Urinary bladder (tissue), 4 donors: ENCODE measurements around the gene LPAR3. TPM values are rescaled to one million over a fixed set of nuclear protein-coding genes. Genes with fewer than 3 reads are reported as not detected.

Experiments used
- DNase-seq: peaks from one replicate; pipeline ENCODE4 v3.0.0-alpha.2; 2015; ENCODE audit errors: extremely low spot score
- H3K27ac ChIP-seq: one replicate; pipeline ENCODE4 v1.5.1; 2013; ENCODE audit warnings: low read depth, mild to moderate bottlenecking, moderate library complexity
- H3K36me3 ChIP-seq: one replicate; pipeline ENCODE4 v1.6.1; 2013; ENCODE audit warnings: mild to moderate bottlenecking, moderate library complexity; ENCODE audit not compliant: insufficient read depth
- H3K4me1 ChIP-seq: one replicate; pipeline ENCODE4 v1.6.1; 2013; ENCODE audit warnings: mild to moderate bottlenecking, moderate library complexity; ENCODE audit not compliant: insufficient read depth
- H3K4me3 ChIP-seq: one replicate; pipeline ENCODE4 v1.5.1; 2013; ENCODE audit warnings: low read depth, low read length
- WGBS: extraction: QIAGEN DNeasy Blood & Tissue Kit; methylation state at CpG from one replicate; pipeline ENCODE4 v1.1.7; 2013; 5-methylcytosine and 5-hydroxymethylcytosine counted together
- polyA plus RNA-seq: library from polyadenylated mRNA; stranded (reverse); fragments of 200-250 nt; gene quantifications from one replicate; pipeline ENCODE4 v1.2.3, GENCODE V29; 2013
- total RNA-seq: library from RNA; depleted of rRNA; stranded (reverse); fragments of >200 nt; gene quantifications from one replicate; pipeline ENCODE4 v1.2.3, GENCODE V29; 2014
- donor health status: healthy with polysubstance abuse.
- donor health status: healthy.

LPAR3 gene
- total and polyA plus RNA-seq, 2 donors, result 1.6 to 12.8 TPM

- no peak for DNase-seq
These were observed 33.1 kb downstream of the LPAR3 start for GRCh38 chr1:84859866-84860265.

DNA sequence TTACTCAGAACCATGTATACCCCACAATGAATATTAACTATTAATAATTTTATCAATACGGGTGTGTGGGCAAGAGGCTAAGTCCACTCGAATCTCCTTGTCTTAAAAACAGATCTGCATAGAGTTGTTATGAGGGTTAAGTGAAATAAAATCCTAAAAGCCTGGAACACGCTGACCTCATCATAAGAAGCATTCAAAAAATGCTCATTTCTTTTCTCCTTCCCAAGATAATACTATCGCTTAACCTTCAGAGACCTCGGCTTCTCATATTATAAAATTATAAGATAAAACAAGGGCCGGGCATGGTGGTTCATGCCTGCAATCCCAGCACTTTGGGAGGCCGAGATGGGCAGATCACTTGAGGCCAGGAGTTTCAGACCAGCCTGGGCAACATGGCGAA is 35.1 kb downstream of the LPAR3 start:
- no peak for DNase-seq
- H3K36me3 ChIP-seq, result no peaks in the 10 kb centered on the region
- 85% methylated on average over 8 of the region's 8 CpGs for whole genome bisulfite sequencing

More at GRCh38 chr1:84859866-84860265, 33.1 kb downstream of the LPAR3 start:
- 74% methylated on average over 4 of the region's 4 CpGs for whole genome bisulfite sequencing
- no peak overlapping the region for H3K27ac ChIP-seq
- no peak overlapping the region for H3K4me3 ChIP-seq
- no peaks in the 10 kb centered on the region for H3K36me3 ChIP-seq
- H3K4me1 ChIP-seq, result peaks cover under 1% of the 10 kb centered on the region

GRCh38 chr1:84856726-84857270 is 36.2 kb downstream of the LPAR3 start:
- WGBS, result 80% methylated on average over 2 of the region's 2 CpGs
- no peak overlapping the region for H3K27ac ChIP-seq
- no peaks in the 10 kb centered on the region for H3K36me3 ChIP-seq
- peaks cover 3% of the 10 kb centered on the region for H3K4me1 ChIP-seq
- DNase-seq, result no peak
- H3K4me3 ChIP-seq, result no peak overlapping the region

More for the DNA sequence above, 35.1 kb downstream of the LPAR3 start:
- peaks cover 3% of the 10 kb centered on the region for H3K4me1 ChIP-seq
- H3K27ac ChIP-seq, result no peak overlapping the region
- H3K4me3 ChIP-seq, result no peak overlapping the region

DNA sequence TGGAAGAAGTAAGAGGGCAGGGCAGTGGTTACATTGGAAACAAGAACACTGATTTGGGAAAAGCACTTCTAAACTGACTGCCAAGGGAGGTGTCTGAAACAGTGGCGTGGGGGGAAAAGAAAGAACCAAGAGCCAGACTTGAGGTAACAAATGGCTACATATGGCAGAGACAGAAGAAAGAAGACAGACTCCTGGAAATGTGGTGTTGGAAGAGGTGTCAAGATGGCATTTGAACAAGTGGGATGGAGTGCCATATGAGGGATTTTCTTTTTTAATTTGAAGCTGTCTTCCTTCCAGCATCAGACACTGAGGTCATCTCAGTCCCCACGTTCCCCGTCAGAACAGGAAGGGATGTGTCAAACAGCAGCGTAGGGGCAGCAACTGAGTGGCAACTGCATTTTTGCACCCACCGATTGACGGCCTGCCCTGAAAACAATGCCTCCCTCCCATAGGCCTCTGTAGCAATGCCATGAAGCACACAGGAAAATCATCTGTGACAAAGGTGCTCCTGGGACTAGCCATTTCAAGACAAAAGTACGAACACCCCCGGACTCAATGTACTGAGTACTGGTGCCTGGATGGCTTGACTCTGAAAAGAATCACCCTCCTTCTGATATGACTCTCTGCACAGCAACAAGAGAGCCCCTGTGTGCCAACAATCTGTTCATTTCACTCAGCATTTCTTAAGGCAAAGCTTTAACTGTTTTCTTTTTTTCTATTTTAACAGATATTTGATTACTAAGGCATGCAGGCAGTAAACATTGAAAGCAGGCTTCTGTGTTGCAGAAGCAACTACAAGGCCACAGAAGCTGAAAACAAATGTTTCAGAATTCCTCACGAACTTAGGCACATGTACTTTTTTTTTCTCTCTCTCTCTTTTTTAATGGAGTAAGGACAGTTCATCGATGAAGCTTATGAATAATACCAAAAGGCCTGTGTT is 37.0 kb downstream of the LPAR3 start:
- DNase-seq, result no peak
- WGBS, result 74% methylated on average over 10 of the region's 10 CpGs
- no peaks in the 10 kb centered on the region for H3K36me3 ChIP-seq
- no peak overlapping the region for H3K4me3 ChIP-seq
- no peak overlapping the region for H3K27ac ChIP-seq
- H3K4me1 ChIP-seq, result peaks cover 3% of the 10 kb centered on the region

- no peak overlapping the region for H3K27ac ChIP-seq
- DNase-seq, result no peak
- H3K4me3 ChIP-seq, result no peak overlapping the region
- peaks cover 3% of the 10 kb centered on the region for H3K4me1 ChIP-seq
- no peaks in the 10 kb centered on the region for H3K36me3 ChIP-seq
- 83% methylated on average over 3 of the region's 3 CpGs for WGBS
These were observed 37.8 kb downstream of the LPAR3 start for GRCh38 chr1:84855168-84855567.

GRCh38 chr1:84853741-84854721 is 39.0 kb downstream of the LPAR3 start:
- no peak for DNase-seq
- Histone ChIP-seq H3K4me3 (no peak overlapping the region), H3K4me1 (peaks cover 3% of the 10 kb centered on the region), H3K36me3 (no peaks in the 10 kb centered on the region), H3K27ac (peak overlapping the region; percentile 39)
- 77% methylated on average over 2 of the region's 2 CpGs for WGBS

- WGBS, result 84% methylated on average over 8 of the region's 8 CpGs
- no peak for DNase-seq
These were observed 41.2 kb downstream of the LPAR3 start for GRCh38 chr1:84851839-84852238.

DNA sequence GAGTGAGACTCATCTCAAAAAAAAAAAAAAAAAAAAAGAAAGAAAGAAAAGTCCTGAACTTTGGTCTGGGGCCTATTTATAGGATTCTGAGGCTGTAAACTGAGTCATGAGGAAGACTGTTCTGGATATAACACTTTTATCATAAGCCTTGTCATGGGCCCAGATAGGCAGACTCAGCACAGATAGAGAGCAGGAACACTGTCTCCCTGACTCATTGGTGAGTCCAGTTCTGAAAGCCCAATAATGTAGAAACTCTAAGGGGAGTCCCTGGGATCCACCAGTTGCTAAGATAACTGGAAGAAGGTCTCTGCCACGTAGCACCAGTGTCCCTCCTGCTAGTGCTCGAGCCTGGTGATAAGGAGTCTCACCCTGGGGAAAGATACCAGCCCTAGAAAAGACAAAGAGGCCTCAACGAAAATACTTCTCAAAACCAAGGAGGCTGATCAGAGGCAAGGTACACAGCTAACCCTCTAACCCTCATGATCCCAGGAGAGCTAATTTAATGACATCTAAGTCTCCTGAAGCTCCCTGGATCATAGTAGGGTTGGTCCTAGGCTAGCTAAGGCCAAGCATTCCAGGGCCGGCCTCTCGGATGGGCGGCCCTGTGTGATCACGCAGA is 43.5 kb downstream of the LPAR3 start:
- Histone ChIP-seq H3K36me3 (no peaks in the 10 kb centered on the region), H3K4me3 (no peak overlapping the region), H3K27ac (no peak overlapping the region), H3K4me1 (no peaks in the 10 kb centered on the region)
- DNase-seq, result no peak
- 95% methylated on average over 7 of the region's 7 CpGs for WGBS

More at GRCh38 chr1:84851839-84852238, 41.2 kb downstream of the LPAR3 start:
- Histone ChIP-seq H3K4me3 (no peak overlapping the region), H3K27ac (no peak overlapping the region), H3K36me3 (no peaks in the 10 kb centered on the region), H3K4me1 (peaks cover 3% of the 10 kb centered on the region)

GRCh38 chr1:84847253-84848250 is 45.5 kb downstream of the LPAR3 start:
- DNase-seq, result peak; percentile 89
- WGBS, result 35% methylated on average over 5 of the region's 5 CpGs
- no peaks in the 10 kb centered on the region for H3K4me1 ChIP-seq
- no peak overlapping the region for H3K4me3 ChIP-seq
- H3K36me3 ChIP-seq, result no peaks in the 10 kb centered on the region
- H3K27ac ChIP-seq, result no peak overlapping the region

GRCh38 chr1:84846387-84846786 is 46.6 kb downstream of the LPAR3 start:
- Histone ChIP-seq H3K36me3 (no peaks in the 10 kb centered on the region), H3K4me1 (no peaks in the 10 kb centered on the region), H3K27ac (no peak overlapping the region), H3K4me3 (no peak overlapping the region)
- DNase-seq, result no peak

GRCh38 chr1:84845357-84845756 is 47.6 kb downstream of the LPAR3 start:
- no peak for DNase-seq
- Histone ChIP-seq H3K36me3 (no peaks in the 10 kb centered on the region), H3K4me1 (no peaks in the 10 kb centered on the region), H3K4me3 (no peak overlapping the region), H3K27ac (no peak overlapping the region)
- 91% methylated on average over 2 of the region's 2 CpGs for WGBS

- Histone ChIP-seq H3K4me1 (no peaks in the 10 kb centered on the region), H3K4me3 (no peak overlapping the region), H3K27ac (no peak overlapping the region), H3K36me3 (no peaks in the 10 kb centered on the region)
- DNase-seq, result no peak
These were observed 48.9 kb downstream of the LPAR3 start for GRCh38 chr1:84844094-84844493.
